PC-9 (cell line): ENCODE results near the gene EFNA2. TPM values are rescaled to one million over a fixed set of nuclear protein-coding genes. Genes with fewer than 3 reads are reported as not detected.

Experiments used
- BruUV-seq: library from RNA; stranded (reverse); fragments of 400-500 nt; replicated peaks from 2 replicates; lab custom pipeline; 2021; lab: Mats Ljungman, UMichigan
- CTCF ChIA-PET: fragments of 300-600 bp; sonication (Branson Sonifier 250); formaldehyde crosslinking; loops from one replicate; lab custom pipeline; 2022; ENCODE audit warnings: antibody characterized with exemption; lab: Charles Lee
- POLR2A ChIA-PET: fragments of 300-600 bp; sonication (Branson Sonifier 250); formaldehyde crosslinking; loops from one replicate; lab custom pipeline; 2022; ENCODE audit warnings: antibody characterized with exemption; ENCODE audit not compliant: unreplicated experiment; lab: Charles Lee
- DNase-seq, 2 experiments: peaks; one replicate each; pipeline versions ENCODE4 v3.0.0 to v3.0.0-alpha.2; 2015 to 2022; ENCODE audit warnings: mixed read lengths in 1 of 2
- H2AFZ ChIP-seq: fragments of 200-600 bp; sonication (generic); 2 replicates; pipeline ENCODE4 v1.8.1; 2017; ENCODE audit warnings: antibody characterized with exemption
- H3F3A ChIP-seq: fragments of 200-600 bp; sonication (generic); 2 replicates; pipeline ENCODE4 v1.8.1; 2017; ENCODE audit warnings: antibody characterized with exemption, mild to moderate bottlenecking, low read depth; ENCODE audit not compliant: insufficient read depth
- H3K27ac ChIP-seq: fragments of 200-600 bp; sonication (generic); 2 replicates; pipeline ENCODE4 v1.6.1; 2016; ENCODE audit warnings: mixed run types
- H3K27me3 ChIP-seq: fragments of 200-600 bp; sonication (generic); 2 replicates; pipeline ENCODE4 v1.6.1; 2016; ENCODE audit warnings: low read depth, mixed run types; ENCODE audit not compliant: insufficient read depth
- H3K36me3 ChIP-seq: fragments of 200-600 bp; sonication (generic); 2 replicates; pipeline ENCODE4 v1.6.1; 2016; ENCODE audit warnings: low read depth, mixed run types
- H3K4me1 ChIP-seq: fragments of 200-600 bp; sonication (generic); replicated peaks from 2 replicates; pipeline ENCODE4 v1.6.1; 2016; ENCODE audit warnings: mixed run types; ENCODE audit not compliant: insufficient read depth
- H3K4me2 ChIP-seq: fragments of 200-600 bp; sonication (generic); 2 replicates; pipeline ENCODE4 v1.6.1; 2017; ENCODE audit warnings: mixed run types
- H3K4me3 ChIP-seq: fragments of 200-600 bp; sonication (generic); 2 replicates; pipeline ENCODE4 v1.6.1; 2016; ENCODE audit warnings: mixed run types
- H3K79me2 ChIP-seq: fragments of 200-600 bp; sonication (generic); 2 replicates; pipeline ENCODE4 v1.6.1; 2017; ENCODE audit warnings: low read depth, mixed run types
- H3K9me2 ChIP-seq: fragments of 200-600 bp; sonication (generic); 2 replicates; pipeline ENCODE4 v1.8.1; 2017; ENCODE audit warnings: mild to moderate bottlenecking; ENCODE audit not compliant: insufficient read depth
- H3K9me3 ChIP-seq: fragments of 200-600 bp; sonication (generic); 2 replicates; pipeline ENCODE4 v1.8.1; 2016; ENCODE audit warnings: low read depth; ENCODE audit not compliant: insufficient read depth
- H4K20me1 ChIP-seq: fragments of 200-600 bp; sonication (generic); 2 replicates; pipeline ENCODE4 v1.8.1; 2017; ENCODE audit not compliant: insufficient read depth
- EZH2 ChIP-seq: fragments of 200-600 bp; sonication (generic); IDR thresholded peaks from 2 replicates; pipeline ENCODE4 v1.8.0; 2017; ENCODE audit warnings: antibody characterized with exemption, low read depth
- intact Hi-C: fragments of 100-400 bp; cut with micrococcal nuclease; formaldehyde crosslinking; loops from one replicate; pipeline ENCODE4 v1.10.0; 2022; ENCODE audit not compliant: unreplicated experiment
- total RNA-seq: library from RNA; stranded (reverse); gene quantifications from 2 replicates; pipeline ENCODE4 v1.2.3, GENCODE V29; 2021
- TF ChIP-seq, protein P1 (sequence below): fragments of 200-600 bp; sonication (generic); conservative IDR thresholded peaks from 2 replicates; pipeline ENCODE4 v1.6.1; 2017; ENCODE audit warnings: mixed run types, antibody characterized with exemption, mild to moderate bottlenecking, moderate library complexity

The EFNA2 gene
- total RNA-seq, 1 experiment from 2014 or later, result not detected

DNA sequence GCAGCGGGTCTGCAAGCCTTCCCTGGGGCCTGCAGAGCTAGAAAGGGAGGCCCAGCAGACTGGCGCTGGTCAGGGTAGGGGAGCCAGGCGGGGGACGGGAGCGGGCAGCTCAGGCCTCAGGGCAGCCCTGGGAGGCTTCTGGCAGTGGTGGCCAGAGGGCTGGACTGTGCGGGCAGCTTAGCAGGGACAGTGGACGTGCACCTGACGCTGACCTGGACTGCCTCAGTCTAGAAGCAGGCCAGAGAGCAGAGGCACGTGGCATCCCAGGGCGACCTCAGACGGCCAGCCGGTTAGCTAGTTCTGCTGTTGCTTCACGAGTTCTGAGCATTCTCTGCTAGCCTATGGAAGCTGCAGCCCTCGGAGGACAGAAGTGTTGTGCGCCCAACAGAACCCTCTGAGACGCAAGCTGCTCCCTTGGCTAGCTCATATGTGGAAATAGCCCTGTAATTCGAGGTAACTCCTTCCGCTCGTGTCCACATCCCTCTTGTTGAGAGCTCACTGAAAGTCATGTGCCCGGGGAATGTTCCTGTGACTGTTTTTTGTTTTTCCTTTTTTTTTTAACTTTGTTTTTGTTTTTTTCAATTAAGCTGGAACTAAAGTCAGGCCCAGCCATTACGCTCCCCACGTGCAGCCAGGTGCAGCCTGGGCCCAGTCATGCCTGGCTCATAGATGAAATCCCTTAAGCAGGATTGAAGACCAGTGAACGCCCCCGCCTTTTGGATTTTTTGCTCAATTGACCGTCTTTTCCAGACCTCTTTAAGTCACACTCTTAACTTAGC is 12.2 kb upstream of the EFNA2 start:
- Histone ChIP-seq H3K36me3 (peaks cover 11% of the 10 kb centered on the region; the same call in 1 of the 2 replicates), H3K4me3 (peak overlapping the region; percentile 78; the same call in 1 of the 2 replicates)
- CTCF ChIA-PET, result interaction anchor here (0.6 kb wide), 1 partner anchor 87 kb away, joined by 3 read pairs; no protein-coding TSS in a partner anchor

DNA sequence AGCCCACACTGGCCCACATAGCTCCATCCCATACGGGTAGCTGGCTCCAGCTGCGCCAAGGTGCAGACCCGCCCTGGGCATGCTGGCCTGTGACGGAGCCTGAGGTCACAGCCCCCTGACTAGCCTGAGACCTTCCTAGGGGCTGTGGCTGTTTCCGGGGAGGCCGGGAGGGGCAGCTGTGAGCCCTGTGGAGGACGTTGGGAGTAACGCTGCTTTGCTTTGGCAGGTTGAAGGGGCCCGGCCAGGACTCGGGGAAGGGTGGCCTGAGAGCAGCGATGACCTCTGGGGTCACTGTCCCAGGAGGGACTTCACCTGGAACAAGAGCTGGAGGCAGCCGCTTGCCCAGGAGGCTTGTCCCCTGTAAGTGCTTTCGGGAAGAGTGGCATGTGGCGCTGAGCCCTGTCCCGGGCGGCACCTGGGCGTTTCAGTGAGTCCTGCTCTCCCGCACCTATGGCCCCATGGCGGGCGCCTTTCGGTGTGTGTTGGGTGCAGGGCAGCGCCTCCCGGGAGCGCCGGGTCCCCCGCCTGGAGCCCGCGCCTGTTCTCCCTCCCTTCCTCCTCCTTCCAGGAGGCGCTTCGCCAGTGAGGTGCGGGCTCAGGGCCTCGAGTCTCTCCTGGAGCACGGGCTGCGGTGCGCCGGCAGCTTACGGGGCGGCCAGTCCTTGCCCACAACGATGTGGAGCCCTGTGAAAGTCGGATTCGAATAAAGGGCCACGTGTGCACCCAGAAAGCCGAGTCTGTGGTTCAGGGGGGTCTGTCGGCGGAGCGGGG is 11.4 kb upstream of the EFNA2 start:
- ChIA-PET CTCF (no interaction called here), POLR2A (no interaction called here)
- TSS peak; percentile 41 for BruUV-seq
- peak overlapping the region; percentile 86 for H3K27ac ChIP-seq
- peak overlapping the region; percentile 89 for H3K4me2 ChIP-seq
- TF ChIP-seq, protein P1, sequence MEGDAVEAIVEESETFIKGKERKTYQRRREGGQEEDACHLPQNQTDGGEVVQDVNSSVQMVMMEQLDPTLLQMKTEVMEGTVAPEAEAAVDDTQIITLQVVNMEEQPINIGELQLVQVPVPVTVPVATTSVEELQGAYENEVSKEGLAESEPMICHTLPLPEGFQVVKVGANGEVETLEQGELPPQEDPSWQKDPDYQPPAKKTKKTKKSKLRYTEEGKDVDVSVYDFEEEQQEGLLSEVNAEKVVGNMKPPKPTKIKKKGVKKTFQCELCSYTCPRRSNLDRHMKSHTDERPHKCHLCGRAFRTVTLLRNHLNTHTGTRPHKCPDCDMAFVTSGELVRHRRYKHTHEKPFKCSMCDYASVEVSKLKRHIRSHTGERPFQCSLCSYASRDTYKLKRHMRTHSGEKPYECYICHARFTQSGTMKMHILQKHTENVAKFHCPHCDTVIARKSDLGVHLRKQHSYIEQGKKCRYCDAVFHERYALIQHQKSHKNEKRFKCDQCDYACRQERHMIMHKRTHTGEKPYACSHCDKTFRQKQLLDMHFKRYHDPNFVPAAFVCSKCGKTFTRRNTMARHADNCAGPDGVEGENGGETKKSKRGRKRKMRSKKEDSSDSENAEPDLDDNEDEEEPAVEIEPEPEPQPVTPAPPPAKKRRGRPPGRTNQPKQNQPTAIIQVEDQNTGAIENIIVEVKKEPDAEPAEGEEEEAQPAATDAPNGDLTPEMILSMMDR, result no peak
- no peak for TF ChIP-seq EZH2
- no peaks in the 10 kb centered on the region for H3K9me3 ChIP-seq
- H3K79me2 ChIP-seq, result peaks cover 64% of the 10 kb centered on the region
- H3K4me1 ChIP-seq, result peaks cover 27% of the 10 kb centered on the region
- H3K9me2 ChIP-seq, result no peaks in the 10 kb centered on the region
- H3F3A ChIP-seq, result peaks cover 40% of the 10 kb centered on the region
- H3K36me3 ChIP-seq, result peaks cover 11% of the 10 kb centered on the region; the same call in 1 of the 2 replicates
- H3K4me3 ChIP-seq, result peak overlapping the region; percentile 78
- intact Hi-C loops, result no loop called here
- H3K27me3 ChIP-seq, result no peaks in the 10 kb centered on the region
- DNase-seq, result no peak
- H2AFZ ChIP-seq, result no peak overlapping the region
- peaks cover 12% of the 10 kb centered on the region for H4K20me1 ChIP-seq

More for the DNA sequence above, 12.2 kb upstream of the EFNA2 start:
- H4K20me1 ChIP-seq, result peaks cover 12% of the 10 kb centered on the region
- POLR2A ChIA-PET, result no interaction called here
- no peaks in the 10 kb centered on the region for H3K9me3 ChIP-seq
- no peaks in the 10 kb centered on the region for H3K9me2 ChIP-seq
- H3F3A ChIP-seq, result peaks cover 43% of the 10 kb centered on the region
- H3K4me2 ChIP-seq, result peak overlapping the region; percentile 89
- no peak for TF ChIP-seq EZH2
- TF ChIP-seq, protein P1, result no peak
- H3K27ac ChIP-seq, result peak overlapping the region; percentile 86; the same call in 1 of the 2 replicates
- DNase-seq, result no peak
- H2AFZ ChIP-seq, result no peak overlapping the region
- H3K79me2 ChIP-seq, result peaks cover 64% of the 10 kb centered on the region
- BruUV-seq, result no TSS peak
- intact Hi-C loops, result no loop called here
- no peaks in the 10 kb centered on the region for H3K27me3 ChIP-seq
- peaks cover 31% of the 10 kb centered on the region for H3K4me1 ChIP-seq

DNA sequence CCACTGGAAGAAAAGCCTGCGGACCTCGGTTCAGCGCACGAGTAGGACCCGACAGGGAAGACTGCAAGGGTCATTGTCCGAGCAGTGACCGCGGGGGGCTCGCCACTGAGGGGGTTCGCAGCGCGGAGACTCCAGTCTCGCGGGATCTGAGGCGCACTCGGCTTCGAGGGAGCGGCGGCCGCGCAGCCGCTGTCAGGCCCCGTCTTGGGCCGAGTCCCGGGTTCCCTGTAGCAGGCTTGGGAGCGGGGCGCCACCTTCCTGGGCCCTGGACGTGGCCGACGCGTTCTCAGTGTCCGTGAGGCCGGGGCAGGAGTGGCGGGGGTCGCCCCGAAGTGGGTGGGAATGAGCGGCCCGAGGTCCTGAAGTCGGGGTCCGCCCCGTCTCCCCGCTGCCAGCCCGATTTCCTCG is 10.8 kb upstream of the EFNA2 start:
- H3K27me3 ChIP-seq, result no peaks in the 10 kb centered on the region
- no peak for DNase-seq
- peak overlapping the region; percentile 78 for H3K4me3 ChIP-seq
- peaks cover 27% of the 10 kb centered on the region for H3K4me1 ChIP-seq
- H3K9me3 ChIP-seq, result no peaks in the 10 kb centered on the region
- peaks cover 37% of the 10 kb centered on the region for H3F3A ChIP-seq
- no TSS peak for BruUV-seq
- H3K79me2 ChIP-seq, result peaks cover 62% of the 10 kb centered on the region
- peaks cover 13% of the 10 kb centered on the region for H4K20me1 ChIP-seq
- peaks cover 11% of the 10 kb centered on the region; the same call in 1 of the 2 replicates for H3K36me3 ChIP-seq
- intact Hi-C loops, result loop anchor here (5.0 kb wide), 1 partner anchor 397 kb away; no protein-coding TSS in a partner anchor
- peak overlapping the region; percentile 86 for H3K27ac ChIP-seq
- CTCF ChIA-PET, result no interaction called here
- H3K4me2 ChIP-seq, result peak overlapping the region; percentile 89
- no peak for TF ChIP-seq EZH2
- TF ChIP-seq, protein P1, result no peak
- H3K9me2 ChIP-seq, result no peaks in the 10 kb centered on the region
- no peak overlapping the region for H2AFZ ChIP-seq
- POLR2A ChIA-PET, result interaction anchor here (0.6 to 0.7 kb wide), 2 partner anchors 22 to 76 kb away, joined by 3 read pairs; no protein-coding TSS in a partner anchor
